ENCODE measurements around the gene ANP32A. TPM values are rescaled to one million over a fixed set of nuclear protein-coding genes. Genes with fewer than 3 reads are reported as not detected.

Gene ANP32A
- total RNA-seq, 2 experiments from 2014 or later: 55.1 to 57.3 TPM

DNA sequence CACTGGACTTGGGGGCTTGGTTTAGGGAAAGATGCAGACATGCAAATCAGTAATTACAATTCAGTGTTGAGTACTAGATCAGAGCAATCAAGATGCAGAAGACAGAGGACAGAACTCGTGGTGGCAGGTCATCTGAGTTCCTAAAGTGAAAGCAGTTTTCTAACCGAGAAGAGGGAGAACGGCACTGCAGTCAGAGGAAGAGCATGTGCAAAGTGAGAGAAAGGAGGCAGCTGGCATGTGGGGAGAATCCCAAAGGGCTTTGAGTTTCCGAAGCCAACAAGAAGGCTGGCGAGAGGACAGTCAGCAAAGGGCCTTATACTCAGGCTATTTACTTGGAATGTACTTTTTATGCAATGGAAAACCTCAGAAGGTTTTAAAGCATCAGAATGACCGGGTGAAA is 87.0 kb downstream of the ANP32A start:
- CTCF ChIA-PET: no interaction called here
- Mint-ChIP-seq H3K9me3 (no peaks in the 10 kb centered on the region), H3K4me3 (no peak overlapping the region), H3K4me1 (ENCODE audit: low read depth) (no peaks in the 10 kb centered on the region), H3K27ac (no peak overlapping the region), H3K27me3 (no peaks in the 10 kb centered on the region), H3K36me3 (ENCODE audit: low read depth) (no peaks in the 10 kb centered on the region)
- DNase-seq (no peak), ATAC-seq (ENCODE audit: poor library complexity) (no peak)
- no peak overlapping the region for H3K4me3 ChIP-seq (ENCODE audit: low read length)
- POLR2A ChIA-PET: no interaction called here
- H3K9me3 ChIP-seq (ENCODE audit: control insufficient read depth in 1 of 2, insufficient read depth in 1 of 2, low read length in 2 of 2): no peaks in the 10 kb centered on the region
- H3K27ac ChIP-seq (ENCODE audit: low read depth in 1 of 2, low read length in 2 of 2): no peak overlapping the region
- intact Hi-C loops (cut with DNase I, micrococcal nuclease): no loop called here
- H3K4me1 ChIP-seq (ENCODE audit: insufficient read depth, low read length): no peaks in the 10 kb centered on the region
- H3K36me3 ChIP-seq (ENCODE audit: insufficient read depth, low read length): no peaks in the 10 kb centered on the region
- TF ChIP-seq, protein P1, sequence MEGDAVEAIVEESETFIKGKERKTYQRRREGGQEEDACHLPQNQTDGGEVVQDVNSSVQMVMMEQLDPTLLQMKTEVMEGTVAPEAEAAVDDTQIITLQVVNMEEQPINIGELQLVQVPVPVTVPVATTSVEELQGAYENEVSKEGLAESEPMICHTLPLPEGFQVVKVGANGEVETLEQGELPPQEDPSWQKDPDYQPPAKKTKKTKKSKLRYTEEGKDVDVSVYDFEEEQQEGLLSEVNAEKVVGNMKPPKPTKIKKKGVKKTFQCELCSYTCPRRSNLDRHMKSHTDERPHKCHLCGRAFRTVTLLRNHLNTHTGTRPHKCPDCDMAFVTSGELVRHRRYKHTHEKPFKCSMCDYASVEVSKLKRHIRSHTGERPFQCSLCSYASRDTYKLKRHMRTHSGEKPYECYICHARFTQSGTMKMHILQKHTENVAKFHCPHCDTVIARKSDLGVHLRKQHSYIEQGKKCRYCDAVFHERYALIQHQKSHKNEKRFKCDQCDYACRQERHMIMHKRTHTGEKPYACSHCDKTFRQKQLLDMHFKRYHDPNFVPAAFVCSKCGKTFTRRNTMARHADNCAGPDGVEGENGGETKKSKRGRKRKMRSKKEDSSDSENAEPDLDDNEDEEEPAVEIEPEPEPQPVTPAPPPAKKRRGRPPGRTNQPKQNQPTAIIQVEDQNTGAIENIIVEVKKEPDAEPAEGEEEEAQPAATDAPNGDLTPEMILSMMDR (IDR thresholded peaks at IDR 0.05): no peak
- peaks cover 0 to 2% of the 10 kb centered on the region in 2 experiments for H3K27me3 ChIP-seq (ENCODE audit: control insufficient read depth in 1 of 2, insufficient read depth in 2 of 2, low read length in 2 of 2)

DNA sequence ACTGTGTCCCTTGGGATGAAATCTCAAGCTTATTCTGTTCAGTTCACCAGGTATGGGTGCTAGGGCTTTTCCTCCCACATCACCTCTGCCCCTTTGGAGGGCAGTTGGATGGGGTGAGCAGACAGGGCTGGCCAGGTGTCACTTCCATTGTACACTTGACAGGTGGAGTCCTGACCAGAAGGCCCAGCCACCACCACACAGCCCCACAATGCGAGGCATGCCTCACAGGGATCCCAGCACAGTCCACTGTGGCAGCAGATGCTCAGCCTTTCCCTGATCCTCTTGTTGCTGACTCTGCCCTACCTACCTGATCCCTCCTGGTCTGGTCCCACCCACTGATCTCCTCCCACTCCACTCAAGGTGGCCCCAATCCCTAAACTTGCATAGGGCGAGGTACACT is 88.2 kb downstream of the ANP32A start:
- H3K27me3 Mint-ChIP-seq: no peaks in the 10 kb centered on the region
- intact Hi-C loops (cut with DNase I, micrococcal nuclease): no loop called here
- Histone ChIP-seq H3K27me3 (ENCODE audit: control insufficient read depth in 1 of 2, insufficient read depth in 2 of 2, low read length in 2 of 2) (peaks cover 0 to 2% of the 10 kb centered on the region in 2 experiments), H3K27ac (ENCODE audit: low read depth in 1 of 2, low read length in 2 of 2) (no peak overlapping the region), H3K36me3 (ENCODE audit: insufficient read depth, low read length) (no peaks in the 10 kb centered on the region), H3K4me1 (ENCODE audit: insufficient read depth, low read length) (no peaks in the 10 kb centered on the region), H3K9me3 (ENCODE audit: control insufficient read depth in 1 of 2, insufficient read depth in 1 of 2, low read length in 2 of 2) (no peaks in the 10 kb centered on the region), H3K4me3 (ENCODE audit: low read length) (no peak overlapping the region)
- H3K4me1 Mint-ChIP-seq (ENCODE audit: low read depth): no peaks in the 10 kb centered on the region
- CTCF ChIA-PET: interaction anchor here (1.3 kb wide), 1 partner anchor 143 kb away, joined by 5 read pairs; no protein-coding TSS in a partner anchor
- H3K36me3 Mint-ChIP-seq (ENCODE audit: low read depth): no peaks in the 10 kb centered on the region
- TF ChIP-seq, protein P1 (IDR thresholded peaks at IDR 0.05): no peak
- no peaks in the 10 kb centered on the region for H3K9me3 Mint-ChIP-seq
- no peak overlapping the region for H3K27ac Mint-ChIP-seq
- no peak overlapping the region for H3K4me3 Mint-ChIP-seq
- ATAC-seq (ENCODE audit: poor library complexity) (no peak), DNase-seq (no peak)
- POLR2A ChIA-PET: no interaction called here

DNA sequence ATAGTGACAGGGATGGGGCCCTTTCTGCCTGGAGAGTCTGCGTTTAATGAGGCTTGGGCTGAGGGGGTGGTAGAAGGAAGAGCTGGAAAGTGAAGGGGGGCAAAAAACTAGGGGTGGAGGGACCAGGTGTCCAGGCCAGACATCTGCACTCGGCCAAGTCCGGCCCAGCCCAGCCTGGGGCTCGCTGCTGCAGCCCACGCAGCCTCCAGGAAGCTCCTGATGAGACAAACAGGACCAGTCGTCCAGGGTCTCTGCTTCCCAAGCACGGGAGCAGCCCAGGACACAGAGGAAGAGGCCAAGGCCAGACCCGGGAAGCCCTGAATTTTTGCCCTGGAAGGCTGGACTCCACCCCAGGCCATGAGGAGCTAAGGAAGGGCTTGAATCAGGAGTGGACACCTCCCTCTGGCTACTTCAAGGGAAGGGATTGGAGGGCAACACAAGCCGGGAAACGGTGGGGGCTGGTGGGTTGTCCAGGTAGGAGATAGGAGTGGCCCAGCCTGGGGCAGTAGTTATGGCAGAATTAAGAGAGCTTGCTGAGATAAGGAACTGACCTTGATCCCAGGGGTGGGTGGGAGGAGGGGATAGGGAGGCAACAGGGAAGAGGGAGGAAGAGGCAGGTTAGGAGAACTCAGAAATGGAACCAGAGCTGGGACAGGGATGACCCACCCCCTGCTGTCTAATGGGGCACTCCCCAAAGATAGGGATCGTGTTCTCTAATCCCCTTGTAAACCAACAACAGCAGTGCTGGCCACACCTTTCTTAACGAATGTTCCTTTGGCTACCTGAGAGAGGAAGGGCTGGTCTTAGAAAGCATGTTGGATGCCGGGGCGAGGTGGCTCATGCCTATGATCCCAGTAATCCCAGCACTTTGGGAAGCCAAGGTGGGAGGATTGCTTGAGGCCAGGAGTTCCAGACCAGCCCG is 89.5 kb downstream of the ANP32A start:
- Histone ChIP-seq H3K9me3 (ENCODE audit: control insufficient read depth in 1 of 2, insufficient read depth in 1 of 2, low read length in 2 of 2) (no peaks in the 10 kb centered on the region), H3K27ac (ENCODE audit: low read depth in 1 of 2, low read length in 2 of 2) (no peak overlapping the region), H3K4me3 (ENCODE audit: low read length) (no peak overlapping the region), H3K27me3 (ENCODE audit: control insufficient read depth in 1 of 2, insufficient read depth in 2 of 2, low read length in 2 of 2) (peaks cover 0 to 2% of the 10 kb centered on the region in 2 experiments), H3K4me1 (ENCODE audit: insufficient read depth, low read length) (no peaks in the 10 kb centered on the region), H3K36me3 (ENCODE audit: insufficient read depth, low read length) (no peaks in the 10 kb centered on the region)
- no peaks in the 10 kb centered on the region for H3K4me1 Mint-ChIP-seq (ENCODE audit: low read depth)
- H3K27ac Mint-ChIP-seq: no peak overlapping the region
- ChIA-PET POLR2A (no interaction called here), CTCF (interaction anchor here (1.3 kb wide), 1 partner anchor 145 kb away, joined by 5 read pairs; no protein-coding TSS in a partner anchor)
- H3K27me3 Mint-ChIP-seq: no peaks in the 10 kb centered on the region
- ATAC-seq (ENCODE audit: poor library complexity) (no peak), DNase-seq (no peak)
- TF ChIP-seq, protein P1 (IDR thresholded peaks at IDR 0.05): no peak
- H3K4me3 Mint-ChIP-seq: no peak overlapping the region
- no peaks in the 10 kb centered on the region for H3K9me3 Mint-ChIP-seq
- intact Hi-C loops (cut with DNase I, micrococcal nuclease): loop anchor here (1.0 to 2.0 kb wide), 3 partner anchors 52 to 145 kb away; no protein-coding TSS in a partner anchor
- H3K36me3 Mint-ChIP-seq (ENCODE audit: low read depth): no peaks in the 10 kb centered on the region
